ENCODE results near the gene SH2D2A.

- TF ChIP-seq CTCF (IDR thresholded peaks at IDR 0.05; ENCODE audit: borderline replicate concordance, extremely low read depth, low read length, poor library complexity, severe bottlenecking) (peak; percentile 20), EZH2 (IDR thresholded peaks at IDR 0.05; ENCODE audit: borderline replicate concordance, low read depth, low read length, severe bottlenecking) (no peak)
Measured at GRCh38 chr1:156773607-156774006, 43.0 kb downstream of the SH2D2A start.

All from DND-41 (cell line).